Stimulated activated effector memory CD8-positive, alpha-beta T cell treated with anti-CD3 and anti-CD28 coated beads, Interleukin-12 subunit alpha, Interleukin-12 subunit beta, amount 100 ng/mL, for 72 hours (primary cell): ENCODE measurements around the gene PLEKHG5.
"Not testable (repeated sequence)": the region's sequence is repeated elsewhere in the genome, so short reads cannot be mapped to it uniquely, and the experiment has no call there.

ENCODE experiments used
- ATAC-seq: fragments of 150-1000 bp; cut with Tn5 transposase; 2 replicates; pipeline ENCODE4 v1.10.0; 2021
- DNase-seq, 2 donors: peaks; one replicate each; pipeline ENCODE4 v3.0.0; 2021 to 2022; ENCODE audit warnings: low spot score in 2 of 2
- H3K27ac Mint-ChIP-seq: one replicate; pipeline ENCODE4 v1.8.0; 2022; ENCODE audit warnings: mild to moderate bottlenecking, mixed read lengths
- H3K36me3 Mint-ChIP-seq: one replicate; pipeline ENCODE4 v1.8.0; 2022; ENCODE audit warnings: mild to moderate bottlenecking, mixed read lengths
- H3K4me1 Mint-ChIP-seq: one replicate; pipeline ENCODE4 v1.8.0; 2022; ENCODE audit warnings: mixed read lengths
- H3K4me3 Mint-ChIP-seq: one replicate; pipeline ENCODE4 v1.8.0; 2022; ENCODE audit warnings: mild to moderate bottlenecking, mixed read lengths
- H3K9me3 Mint-ChIP-seq: one replicate; pipeline ENCODE4 v1.8.0; 2022; ENCODE audit warnings: mixed read lengths

PLEKHG5 gene

GRCh38 chr1:6443339-6444115, 47.9 kb downstream of the PLEKHG5 start:
- no peak overlapping the region for H3K4me3 Mint-ChIP-seq
- no peaks in the 10 kb centered on the region for H3K36me3 Mint-ChIP-seq

GRCh38 chr1:6441586-6441985, 49.9 kb downstream of the PLEKHG5 start:
- DNase-seq (no peak), ATAC-seq (no peak)
- no peaks in the 10 kb centered on the region for H3K9me3 Mint-ChIP-seq
- H3K4me3 Mint-ChIP-seq = no peak overlapping the region
- no peaks in the 10 kb centered on the region for H3K36me3 Mint-ChIP-seq
- no peak overlapping the region for H3K27ac Mint-ChIP-seq
- peaks cover 29% of the 10 kb centered on the region for H3K4me1 Mint-ChIP-seq

More at GRCh38 chr1:6443339-6444115, 47.9 kb downstream of the PLEKHG5 start:
- peaks cover 21% of the 10 kb centered on the region for H3K4me1 Mint-ChIP-seq
- H3K9me3 Mint-ChIP-seq = no peaks in the 10 kb centered on the region
- ATAC-seq (no peak), DNase-seq (no peak)
- H3K27ac Mint-ChIP-seq = no peak overlapping the region

- Mint-ChIP-seq H3K4me3 (peak overlapping the region; percentile 34), H3K36me3 (no peaks in the 10 kb centered on the region), H3K4me1 (peaks cover 25% of the 10 kb centered on the region), H3K27ac (no peak overlapping the region), H3K9me3 (no peaks in the 10 kb centered on the region)
- ATAC-seq = peak; percentile 90
- peak in 1 of 2 donors; percentile 54 for DNase-seq
Measured at GRCh38 chr1:6440198-6441126, 51.0 kb downstream of the PLEKHG5 start.

GRCh38 chr1:6438047-6438525, 53.4 kb downstream of the PLEKHG5 start:
- ATAC-seq (peak; percentile 59), DNase-seq (peak; percentile 67 to 86)
- peak overlapping the region; percentile 37 for H3K27ac Mint-ChIP-seq
- no peaks in the 10 kb centered on the region for H3K9me3 Mint-ChIP-seq
- no peaks in the 10 kb centered on the region for H3K36me3 Mint-ChIP-seq
- H3K4me1 Mint-ChIP-seq = peaks cover 17% of the 10 kb centered on the region
- no peak overlapping the region for H3K4me3 Mint-ChIP-seq

GRCh38 chr1:6437012-6437700, 54.3 kb downstream of the PLEKHG5 start:
- ATAC-seq, DNase-seq, H3K9me3 Mint-ChIP-seq, H3K36me3 Mint-ChIP-seq, H3K27ac Mint-ChIP-seq, H3K4me3 Mint-ChIP-seq: not testable (repeated sequence)
- H3K4me1 Mint-ChIP-seq = peaks cover 17% of the 10 kb centered on the region

GRCh38 chr1:6436277-6436676, 55.2 kb downstream of the PLEKHG5 start:
- H3K36me3 Mint-ChIP-seq, H3K4me3 Mint-ChIP-seq, DNase-seq: not testable (repeated sequence)

GRCh38 chr1:6435547-6435946, 55.9 kb downstream of the PLEKHG5 start:
- H3K4me1 Mint-ChIP-seq = peaks cover 17% of the 10 kb centered on the region
- ATAC-seq = no peak
- H3K27ac Mint-ChIP-seq = no peak overlapping the region
- no peak for DNase-seq
- no peaks in the 10 kb centered on the region for H3K9me3 Mint-ChIP-seq
- H3K4me3 Mint-ChIP-seq = no peak overlapping the region
- H3K36me3 Mint-ChIP-seq = no peaks in the 10 kb centered on the region

More at GRCh38 chr1:6436277-6436676, 55.2 kb downstream of the PLEKHG5 start:
- H3K9me3 Mint-ChIP-seq, H3K27ac Mint-ChIP-seq, ATAC-seq: not testable (repeated sequence)
- peaks cover 17% of the 10 kb centered on the region for H3K4me1 Mint-ChIP-seq

GRCh38 chr1:6435129-6435528, 56.3 kb downstream of the PLEKHG5 start:
- ATAC-seq (no peak), DNase-seq (no peak)
- Mint-ChIP-seq H3K36me3 (no peaks in the 10 kb centered on the region), H3K27ac (no peak overlapping the region), H3K9me3 (no peaks in the 10 kb centered on the region), H3K4me3 (no peak overlapping the region), H3K4me1 (peaks cover 17% of the 10 kb centered on the region)

- no peak overlapping the region for H3K4me3 Mint-ChIP-seq
- H3K36me3 Mint-ChIP-seq = no peaks in the 10 kb centered on the region
- H3K9me3 Mint-ChIP-seq = no peaks in the 10 kb centered on the region
- no peak for ATAC-seq
- no peak overlapping the region for H3K27ac Mint-ChIP-seq
- peaks cover 12% of the 10 kb centered on the region for H3K4me1 Mint-ChIP-seq
- DNase-seq = no peak
Measured at GRCh38 chr1:6434186-6434585, 57.3 kb downstream of the PLEKHG5 start.

GRCh38 chr1:6431645-6432579, 59.6 kb downstream of the PLEKHG5 start:
- ATAC-seq = peak; percentile 25
- not testable (repeated sequence) for H3K27ac Mint-ChIP-seq, H3K4me3 Mint-ChIP-seq, H3K4me1 Mint-ChIP-seq, DNase-seq, H3K36me3 Mint-ChIP-seq, H3K9me3 Mint-ChIP-seq

- not testable (repeated sequence) for H3K27ac Mint-ChIP-seq, H3K4me3 Mint-ChIP-seq, H3K36me3 Mint-ChIP-seq, H3K9me3 Mint-ChIP-seq, DNase-seq, ATAC-seq, H3K4me1 Mint-ChIP-seq
Measured at GRCh38 chr1:6429660-6430411, 61.6 kb downstream of the PLEKHG5 start.

GRCh38 chr1:6428453-6428852, 63.0 kb downstream of the PLEKHG5 start:
- not testable (repeated sequence) for ATAC-seq, H3K27ac Mint-ChIP-seq, H3K36me3 Mint-ChIP-seq, DNase-seq, H3K4me3 Mint-ChIP-seq, H3K9me3 Mint-ChIP-seq, H3K4me1 Mint-ChIP-seq

GRCh38 chr1:6427441-6428390, 63.8 kb downstream of the PLEKHG5 start:
- Mint-ChIP-seq H3K4me1 (peaks cover 9% of the 10 kb centered on the region), H3K4me3 (no peak overlapping the region), H3K27ac (no peak overlapping the region), H3K9me3 (no peaks in the 10 kb centered on the region), H3K36me3 (no peaks in the 10 kb centered on the region)
- DNase-seq = no peak
- ATAC-seq = no peak
